GM23338 (cell line): ENCODE data around the gene VWC2. TPM values are rescaled to one million over a fixed set of nuclear protein-coding genes. Genes with fewer than 3 reads are reported as not detected.

Experiments used
- ATAC-seq: fragments of 200-7000 bp; cut with Tn5 transposase; 3 replicates; pipeline ENCODE4 v1.9.1; 2020
- DNase-seq: peaks from one replicate; pipeline ENCODE4 v3.0.0-alpha.2; 2015; ENCODE audit warnings: low spot score
- H2AFZ ChIP-seq: fragments of 200-600 bp; sonication (generic); 2 replicates; pipeline ENCODE4 v1.8.0; 2016; ENCODE audit warnings: antibody characterized with exemption, mild to moderate bottlenecking, moderate library complexity
- H3F3A ChIP-seq: fragments of 200-600 bp; sonication (generic); replicated peaks from 2 replicates; pipeline ENCODE4 v1.8.0; 2017; ENCODE audit warnings: antibody characterized with exemption, mixed run types, low read depth
- H3K27ac ChIP-seq: fragments of 200-600 bp; sonication (generic); 2 replicates; pipeline ENCODE4 v1.6.1; 2016; ENCODE audit warnings: low read depth
- H3K27me3 ChIP-seq: fragments of 200-600 bp; sonication (generic); 2 replicates; pipeline ENCODE4 v1.8.0; 2016; ENCODE audit warnings: mild to moderate bottlenecking, mixed run types, moderate library complexity; ENCODE audit not compliant: insufficient read depth
- H3K36me3 ChIP-seq: fragments of 200-600 bp; sonication (generic); 2 replicates; pipeline ENCODE4 v1.8.0; 2016; ENCODE audit warnings: mild to moderate bottlenecking; ENCODE audit not compliant: insufficient read depth
- H3K4me1 ChIP-seq: fragments of 200-600 bp; sonication (generic); 2 replicates; pipeline ENCODE4 v1.8.0; 2016; ENCODE audit warnings: mild to moderate bottlenecking, moderate library complexity; ENCODE audit not compliant: insufficient read depth
- H3K4me2 ChIP-seq: fragments of 200-600 bp; sonication (generic); 2 replicates; pipeline ENCODE4 v1.7.1; 2017; ENCODE audit warnings: mixed run types
- H3K4me3 ChIP-seq: fragments of 200-600 bp; sonication (generic); 2 replicates; pipeline ENCODE4 v1.6.1; 2016; ENCODE audit warnings: mixed run types
- H3K79me2 ChIP-seq: fragments of 200-600 bp; sonication (generic); replicated peaks from 2 replicates; pipeline ENCODE4 v1.8.0; 2017; ENCODE audit warnings: mild to moderate bottlenecking; ENCODE audit not compliant: insufficient read depth
- H3K9me2 ChIP-seq: fragments of 200-600 bp; sonication (generic); 2 replicates; pipeline ENCODE4 v1.8.0; 2017; ENCODE audit not compliant: insufficient read depth
- H4K20me1 ChIP-seq: fragments of 200-600 bp; sonication (generic); replicated peaks from 2 replicates; pipeline ENCODE4 v1.8.0; 2017; ENCODE audit warnings: mild to moderate bottlenecking; ENCODE audit not compliant: insufficient read depth
- H3K27ac Mint-ChIP-seq: 2 replicates; pipeline ENCODE4 v1.8.0; 2020; ENCODE audit warnings: inconsistent platforms, mild to moderate bottlenecking, moderate library complexity, mixed read lengths
- H3K27me3 Mint-ChIP-seq: 3 replicates; pipeline ENCODE4 v1.8.0; 2022; ENCODE audit warnings: low read depth, mild to moderate bottlenecking, moderate library complexity, mixed read lengths, inconsistent platforms; ENCODE audit not compliant: insufficient read depth, poor library complexity
- H3K36me3 Mint-ChIP-seq: 3 replicates; pipeline ENCODE4 v1.8.0; 2021; ENCODE audit warnings: low read depth, mild to moderate bottlenecking, inconsistent platforms, moderate library complexity, mixed read lengths
- H3K4me1 Mint-ChIP-seq: 3 replicates; pipeline ENCODE4 v1.8.0; 2020; ENCODE audit warnings: mild to moderate bottlenecking, inconsistent platforms, mixed read lengths
- H3K4me3 Mint-ChIP-seq: 3 replicates; pipeline ENCODE4 v1.8.0; 2021; ENCODE audit warnings: moderate library complexity, mild to moderate bottlenecking, inconsistent platforms, mixed read lengths
- H3K9me3 Mint-ChIP-seq: 3 replicates; pipeline ENCODE4 v1.8.0; 2020; ENCODE audit warnings: moderate library complexity, mild to moderate bottlenecking, inconsistent platforms, mixed read lengths
- CREB1 ChIP-seq: fragments of 250-450 bp; sonication (Bioruptor Pico); IDR thresholded peaks from 2 replicates; pipeline ENCODE4 v1.5.0; 2020; ENCODE audit warnings: low read depth, mild to moderate bottlenecking, moderate library complexity
- CTCF ChIP-seq, 2 experiments: fragments of 200-600 bp in 1 of 2; sonication (generic) in 1 of 2; conservative IDR thresholded peaks; 2 replicates each; pipeline versions ENCODE4 v1.5.1 to v1.6.1; 2016 to 2017; ENCODE audit warnings: antibody characterized with exemption in 2 of 2, low read depth in 2 of 2, mild to moderate bottlenecking in 2 of 2, moderate library complexity in 1 of 2
- EZH2 ChIP-seq: fragments of 200-600 bp; sonication (generic); IDR thresholded peaks from one replicate; pipeline ENCODE4 v1.8.0; 2017; ENCODE audit warnings: antibody characterized with exemption, mild to moderate bottlenecking, low read depth; ENCODE audit not compliant: unreplicated experiment
- EZH2phosphoT487 ChIP-seq: fragments of 200-600 bp; sonication (generic); IDR thresholded peaks from one replicate; pipeline ENCODE4 v1.8.1; 2018; ENCODE audit warnings: antibody characterized with exemption; ENCODE audit not compliant: unreplicated experiment
- JUNB ChIP-seq: IDR thresholded peaks from one replicate; pipeline ENCODE4 v1.6.1; 2016; ENCODE audit warnings: antibody characterized with exemption; ENCODE audit not compliant: unreplicated experiment
- NANOG ChIP-seq: IDR thresholded peaks from 2 replicates; pipeline ENCODE4 v1.6.1; 2016; ENCODE audit warnings: antibody characterized with exemption, borderline replicate concordance
- STAT1 ChIP-seq: IDR thresholded peaks from one replicate; pipeline ENCODE4 v1.6.1; 2016; ENCODE audit warnings: antibody characterized with exemption; ENCODE audit not compliant: unreplicated experiment
- ZNF114 ChIP-seq: fragments of 250-450 bp; sonication (Bioruptor Pico); IDR thresholded peaks from 2 replicates; pipeline ENCODE4 v1.5.0; 2020; ENCODE audit warnings: mild to moderate bottlenecking, moderate library complexity
- ZNF331 ChIP-seq: fragments of 250-450 bp; sonication (Bioruptor Pico); IDR thresholded peaks from 2 replicates; pipeline ENCODE4 v1.5.0; 2020; ENCODE audit warnings: low read depth, mild to moderate bottlenecking, moderate library complexity
- polyA plus RNA-seq: library from polyadenylated mRNA; unstranded; fragments of >200 nt; fragmentation: Nextera tagmentation; extraction: Ambion mirVana; gene quantifications from 2 replicates; pipeline ENCODE4 v1.2.1, GENCODE V29; 2016
- total RNA-seq: library from RNA; depleted of rRNA; stranded (reverse); fragments of >200 nt; shearing (Covaris generic); gene quantifications from 2 replicates; pipeline ENCODE4 v1.2.3, GENCODE V29; 2014
- TF ChIP-seq, protein P1 (sequence below): IDR thresholded peaks from 2 replicates; pipeline ENCODE4 v1.6.1; 2016; ENCODE audit warnings: antibody characterized with exemption

Gene VWC2
- total and polyA plus RNA-seq, 2 experiments from 2014 or later: 0.15 to 0.45 TPM

DNA sequence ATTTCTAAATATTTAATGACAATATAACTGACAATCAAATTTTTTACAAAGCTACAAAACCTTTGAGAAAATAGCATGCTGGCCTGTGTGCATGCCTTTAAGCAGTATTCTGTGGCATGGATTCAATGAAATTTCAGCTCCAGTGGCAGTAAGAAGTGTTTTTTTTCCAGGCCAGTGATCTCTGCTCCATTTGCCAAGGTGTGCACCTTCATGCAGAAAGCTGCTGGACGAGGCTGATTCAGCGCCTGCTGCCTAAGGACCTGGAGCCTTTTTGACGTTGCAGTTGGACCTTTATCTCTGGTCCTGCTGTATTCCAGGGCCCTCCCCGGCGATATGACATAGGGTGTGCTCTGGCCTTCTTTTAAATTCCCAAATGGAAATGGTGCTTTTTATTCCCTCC is 26.6 kb downstream of the VWC2 start (continued):
- no peak for TF ChIP-seq STAT1
- TF ChIP-seq EZH2: no peak
- TF ChIP-seq ZNF114 (CRISPR knock-in tag): no peak
- no peak for TF ChIP-seq JUNB
- no peak for TF ChIP-seq CTCF (conservative IDR thresholded peaks at IDR 0.05; ENCODE audit: low read depth in 2 of 2)

DNA sequence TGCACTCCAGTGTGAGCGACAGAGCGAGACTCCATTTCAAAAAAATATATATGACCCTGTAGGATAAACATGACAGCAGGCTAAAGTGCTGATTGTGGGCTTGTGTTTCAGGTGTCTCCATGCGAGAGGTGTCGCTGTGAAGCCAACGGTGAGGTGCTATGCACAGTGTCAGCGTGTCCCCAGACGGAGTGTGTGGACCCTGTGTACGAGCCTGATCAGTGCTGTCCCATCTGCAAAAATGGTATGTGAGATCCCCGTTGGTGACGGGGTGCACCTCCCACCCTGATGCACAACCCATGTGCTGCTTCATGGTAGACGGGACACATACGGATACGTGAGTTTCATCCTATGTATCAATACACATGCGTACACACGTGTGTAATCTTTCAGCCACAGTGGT is 29.2 kb downstream of the VWC2 start:
- Histone ChIP-seq H3K9me2 (peaks cover 18% of the 10 kb centered on the region; the same call in 1 of the 2 replicates), H3K36me3 (no peaks in the 10 kb centered on the region), H2AFZ (no peak overlapping the region), H3K4me3 (no peak overlapping the region), H4K20me1 (no peaks in the 10 kb centered on the region), H3K4me2 (no peak overlapping the region), H3F3A (no peaks in the 10 kb centered on the region), H3K27ac (no peak overlapping the region), H3K4me1 (no peaks in the 10 kb centered on the region), H3K79me2 (no peaks in the 10 kb centered on the region), H3K27me3 (no peaks in the 10 kb centered on the region)
- H3K9me3 Mint-ChIP-seq: no peaks in the 10 kb centered on the region; the same call in 2 of the 3 replicates
- ATAC-seq: no peak
- no peak overlapping the region for H3K4me3 Mint-ChIP-seq
- H3K27ac Mint-ChIP-seq: no peak overlapping the region
- no peak for DNase-seq
- peaks cover 4% of the 10 kb centered on the region; the same call in 1 of the 3 replicates for H3K4me1 Mint-ChIP-seq
- peaks cover 10% of the 10 kb centered on the region; the same call in 1 of the 3 replicates for H3K36me3 Mint-ChIP-seq
- TF ChIP-seq, protein P1, sequence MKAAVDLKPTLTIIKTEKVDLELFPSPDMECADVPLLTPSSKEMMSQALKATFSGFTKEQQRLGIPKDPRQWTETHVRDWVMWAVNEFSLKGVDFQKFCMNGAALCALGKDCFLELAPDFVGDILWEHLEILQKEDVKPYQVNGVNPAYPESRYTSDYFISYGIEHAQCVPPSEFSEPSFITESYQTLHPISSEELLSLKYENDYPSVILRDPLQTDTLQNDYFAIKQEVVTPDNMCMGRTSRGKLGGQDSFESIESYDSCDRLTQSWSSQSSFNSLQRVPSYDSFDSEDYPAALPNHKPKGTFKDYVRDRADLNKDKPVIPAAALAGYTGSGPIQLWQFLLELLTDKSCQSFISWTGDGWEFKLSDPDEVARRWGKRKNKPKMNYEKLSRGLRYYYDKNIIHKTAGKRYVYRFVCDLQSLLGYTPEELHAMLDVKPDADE: no peak
- peaks cover 4% of the 10 kb centered on the region for H3K27me3 Mint-ChIP-seq

DNA sequence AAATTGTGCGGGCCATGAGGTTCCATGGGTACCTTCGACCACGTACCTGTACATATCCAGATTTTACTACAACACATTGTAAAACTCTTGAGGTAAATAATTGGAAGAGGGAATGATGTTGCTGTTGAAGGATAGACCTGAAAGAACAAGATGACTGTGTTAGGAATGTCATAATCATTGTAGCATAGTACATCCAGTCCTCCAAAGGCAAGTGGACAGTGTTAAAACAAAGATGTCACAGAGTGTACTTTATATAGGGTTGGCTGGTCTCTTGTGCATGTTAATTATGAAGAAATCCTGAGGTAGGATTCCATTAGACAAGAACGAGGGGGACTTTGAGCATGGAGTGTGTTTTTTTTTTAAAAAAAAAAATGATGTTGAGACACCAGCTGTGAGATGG is 30.4 kb downstream of the VWC2 start:
- H3F3A ChIP-seq: no peaks in the 10 kb centered on the region
- H3K4me3 ChIP-seq: no peak overlapping the region
- no peak overlapping the region for H3K4me3 Mint-ChIP-seq
- peaks cover 4% of the 10 kb centered on the region for H3K27me3 Mint-ChIP-seq
- H3K27ac ChIP-seq: no peak overlapping the region
- peaks cover 10% of the 10 kb centered on the region; the same call in 1 of the 3 replicates for H3K36me3 Mint-ChIP-seq
- H3K9me3 Mint-ChIP-seq: no peaks in the 10 kb centered on the region; the same call in 2 of the 3 replicates
- no peaks in the 10 kb centered on the region for H3K36me3 ChIP-seq
- peaks cover 4% of the 10 kb centered on the region; the same call in 1 of the 3 replicates for H3K4me1 Mint-ChIP-seq
- H3K79me2 ChIP-seq: no peaks in the 10 kb centered on the region
- no peak overlapping the region for H3K4me2 ChIP-seq
- peaks cover 13% of the 10 kb centered on the region; the same call in 1 of the 2 replicates for H3K9me2 ChIP-seq
- H3K4me1 ChIP-seq: no peaks in the 10 kb centered on the region
- DNase-seq (no peak), ATAC-seq (no peak)
- no peak overlapping the region for H2AFZ ChIP-seq
- no peaks in the 10 kb centered on the region for H3K27me3 ChIP-seq
- no peak overlapping the region for H3K27ac Mint-ChIP-seq
- H4K20me1 ChIP-seq: no peaks in the 10 kb centered on the region
- TF ChIP-seq, protein P1: no peak
- TF ChIP-seq ZNF114 (CRISPR knock-in tag) (no peak), ZNF331 (CRISPR knock-in tag) (no peak), CREB1 (CRISPR knock-in tag) (no peak), NANOG (no peak), STAT1 (no peak), EZH2phosphoT487 (no peak)
